Panc1 (cell line): ENCODE results near the gene PCK2. TPM values are rescaled to one million over a fixed set of nuclear protein-coding genes. Genes with fewer than 3 reads are reported as not detected.

Source experiments
- ATAC-seq: fragments of 200-7000 bp; cut with Tn5 transposase; 2 replicates; pipeline ENCODE4 v1.9.1; 2020; ENCODE audit warnings: mild to moderate bottlenecking, moderate library complexity
- BruUV-seq: library from RNA; stranded (reverse); fragments of 400-500 nt; replicated peaks from 2 replicates; lab custom pipeline; 2021; lab: Mats Ljungman, UMichigan
- CTCF ChIA-PET: fragments of 300-600 bp; sonication (Branson Sonifier 250); formaldehyde crosslinking; loops from one replicate; lab custom pipeline; 2022; ENCODE audit warnings: antibody characterized with exemption; lab: Charles Lee
- POLR2A ChIA-PET: fragments of 300-600 bp; sonication (Branson Sonifier 250); formaldehyde crosslinking; loops from one replicate; lab custom pipeline; 2022; ENCODE audit warnings: antibody characterized with exemption; lab: Charles Lee
- DNase-seq: peaks from one replicate; pipeline ENCODE4 v3.0.0-alpha.2; 2010; ENCODE audit warnings: low read depth, low spot score
- H3K27ac ChIP-seq: 2 replicates; pipeline ENCODE4 v1.5.1; 2011; ENCODE audit warnings: mild to moderate bottlenecking, low read length, inconsistent platforms
- H3K27me3 ChIP-seq: fragments of 200-500 bp; sonication (Bioruptor generic); 2 replicates; pipeline ENCODE4 v1.6.0; 2014; ENCODE audit warnings: low read length, inconsistent platforms; ENCODE audit not compliant: control insufficient read depth, insufficient read depth
- H3K36me3 ChIP-seq: fragments of 200-500 bp; sonication (Bioruptor generic); 2 replicates; pipeline ENCODE4 v1.5.1; 2014; ENCODE audit warnings: inconsistent platforms, mild to moderate bottlenecking, low read length, moderate library complexity; ENCODE audit not compliant: control insufficient read depth, insufficient read depth
- H3K4me1 ChIP-seq: 2 replicates; pipeline ENCODE4 v1.5.1; 2011; ENCODE audit warnings: inconsistent platforms, mild to moderate bottlenecking, low read length, moderate library complexity; ENCODE audit not compliant: control insufficient read depth, insufficient read depth
- H3K4me3 ChIP-seq, 2 experiments: 2 replicates each; pipeline ENCODE4 v1.5.1; 2011 to 2012; ENCODE audit warnings: low read depth in 2 of 2, low read length in 2 of 2, mild to moderate bottlenecking in 2 of 2, inconsistent platforms in 1 of 2, moderate library complexity in 1 of 2
- H3K9me3 ChIP-seq: fragments of 200-500 bp; sonication (Bioruptor generic); 2 replicates; pipeline ENCODE4 v1.5.1; 2014; ENCODE audit warnings: low read depth, mild to moderate bottlenecking, inconsistent platforms, low read length, moderate library complexity; ENCODE audit not compliant: control insufficient read depth, insufficient read depth
- POLR2AphosphoS5 ChIP-seq: IDR thresholded peaks from 2 replicates; pipeline ENCODE4 v1.6.1; 2012; ENCODE audit warnings: mild to moderate bottlenecking, low read depth, low read length, moderate library complexity
- SIN3A ChIP-seq: IDR thresholded peaks from 2 replicates; pipeline ENCODE4 v1.6.1; 2012; ENCODE audit warnings: low read depth, mild to moderate bottlenecking, low read length, moderate library complexity, borderline replicate concordance; ENCODE audit not compliant: insufficient read depth
- TCF7L2 ChIP-seq: IDR thresholded peaks from 2 replicates; pipeline ENCODE4 v1.6.1; 2011; ENCODE audit warnings: mild to moderate bottlenecking, low read depth, low read length, inconsistent platforms
- in situ Hi-C: cut with HindIII; loops from 2 replicates; pipeline ENCODE4 v1.10.0; 2016; ENCODE audit warnings: low sequenced_read_pairs, low pct_unique_long_range_greater_than_20kb
- intact Hi-C: fragments of 100-400 bp; cut with micrococcal nuclease; formaldehyde crosslinking; loops from one replicate; pipeline ENCODE4 v1.10.0; 2022; ENCODE audit not compliant: unreplicated experiment
- total RNA-seq: library from RNA; stranded (reverse); gene quantifications from one replicate; pipeline ENCODE4 v1.2.1, GENCODE V29; 2021; ENCODE audit not compliant: unreplicated experiment
- TF ChIP-seq, protein P1 (sequence below), 2 experiments: IDR thresholded peaks; 2 replicates each; pipeline ENCODE4 v1.6.1; 2011 to 2012; ENCODE audit warnings: low read depth in 2 of 2, control low read depth in 1 of 2, low read length in 1 of 2, mild to moderate bottlenecking in 1 of 2, moderate library complexity in 1 of 2; ENCODE audit not compliant: insufficient read depth in 1 of 2
- TF ChIP-seq, protein P2 (sequence below): fragments of 450-650 bp; IDR thresholded peaks from 2 replicates; pipeline ENCODE4 v1.5.1; 2017; ENCODE audit warnings: mild to moderate bottlenecking

Gene PCK2
- total RNA-seq, 1 experiment from 2014 or later, result 24.5 TPM

DNA sequence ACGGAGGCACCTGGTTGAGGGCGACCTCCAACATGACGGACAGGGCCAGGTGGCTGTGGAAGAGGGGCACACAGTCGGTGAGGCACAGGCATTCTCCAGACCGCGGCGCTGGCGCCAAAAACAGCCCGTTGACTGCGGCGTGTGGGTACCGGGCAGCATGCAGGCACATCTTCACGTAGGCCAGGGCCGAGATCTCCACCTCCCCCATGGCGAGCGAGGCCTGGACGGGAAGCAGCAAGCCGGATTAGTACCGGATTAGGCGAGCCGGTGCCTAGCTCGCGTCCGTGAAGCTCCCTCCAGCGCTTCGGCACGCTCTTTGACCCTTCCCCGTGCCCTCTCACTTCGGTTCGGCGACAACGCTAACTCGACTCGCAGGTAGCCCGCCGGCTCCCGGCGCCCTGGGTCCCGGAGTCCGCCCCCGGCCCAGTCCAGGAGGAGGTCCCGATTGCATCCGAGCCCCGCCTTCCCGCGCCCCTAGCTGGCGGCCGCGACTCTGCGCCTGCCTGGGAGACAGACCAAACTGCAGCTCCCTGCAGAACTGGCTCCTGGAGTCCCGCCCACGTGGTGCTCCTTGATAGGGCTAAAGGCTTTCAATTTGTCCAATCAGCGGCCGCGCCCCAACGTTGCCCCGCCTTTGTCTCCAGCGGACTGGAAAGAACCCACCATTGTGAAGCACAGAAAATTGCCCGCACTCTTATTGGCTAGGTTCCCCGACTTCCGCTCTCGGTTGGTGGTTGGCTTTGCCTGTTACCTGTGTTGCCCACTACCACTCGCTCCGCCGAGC lies 47.2 kb downstream of the PCK2 start, which contains the start of gene EMC9:
TSS of gene EMC9 (minus strand) at position 495 of the 784 bp plus-strand sequence. CDS start at position 208, 287 bp downstream.
- Histone ChIP-seq H3K36me3 (no peaks in the 10 kb centered on the region; the same call in 1 of the 2 replicates), H3K27me3 (no peaks in the 10 kb centered on the region), H3K4me1 (peaks cover 30% of the 10 kb centered on the region), H3K9me3 (no peaks in the 10 kb centered on the region), H3K4me3 (peak within 1 kb of the TSS; percentile 81 to 92), H3K27ac (peak within 1 kb of the TSS; percentile 89)
- peak; percentile 90 for ATAC-seq
- BruUV-seq, result TSS peak; percentile 65
- CTCF ChIA-PET, result no interaction called here
- peak; percentile 86 for DNase-seq
- intact Hi-C loops, result no loop called here
- in situ Hi-C loops, result no loop called here
- POLR2A ChIA-PET, result interaction anchor here (0.5 kb wide), 1 partner anchor 89 kb away, joined by 3 read pairs; no protein-coding TSS in a partner anchor
- TF ChIP-seq, protein P1, sequence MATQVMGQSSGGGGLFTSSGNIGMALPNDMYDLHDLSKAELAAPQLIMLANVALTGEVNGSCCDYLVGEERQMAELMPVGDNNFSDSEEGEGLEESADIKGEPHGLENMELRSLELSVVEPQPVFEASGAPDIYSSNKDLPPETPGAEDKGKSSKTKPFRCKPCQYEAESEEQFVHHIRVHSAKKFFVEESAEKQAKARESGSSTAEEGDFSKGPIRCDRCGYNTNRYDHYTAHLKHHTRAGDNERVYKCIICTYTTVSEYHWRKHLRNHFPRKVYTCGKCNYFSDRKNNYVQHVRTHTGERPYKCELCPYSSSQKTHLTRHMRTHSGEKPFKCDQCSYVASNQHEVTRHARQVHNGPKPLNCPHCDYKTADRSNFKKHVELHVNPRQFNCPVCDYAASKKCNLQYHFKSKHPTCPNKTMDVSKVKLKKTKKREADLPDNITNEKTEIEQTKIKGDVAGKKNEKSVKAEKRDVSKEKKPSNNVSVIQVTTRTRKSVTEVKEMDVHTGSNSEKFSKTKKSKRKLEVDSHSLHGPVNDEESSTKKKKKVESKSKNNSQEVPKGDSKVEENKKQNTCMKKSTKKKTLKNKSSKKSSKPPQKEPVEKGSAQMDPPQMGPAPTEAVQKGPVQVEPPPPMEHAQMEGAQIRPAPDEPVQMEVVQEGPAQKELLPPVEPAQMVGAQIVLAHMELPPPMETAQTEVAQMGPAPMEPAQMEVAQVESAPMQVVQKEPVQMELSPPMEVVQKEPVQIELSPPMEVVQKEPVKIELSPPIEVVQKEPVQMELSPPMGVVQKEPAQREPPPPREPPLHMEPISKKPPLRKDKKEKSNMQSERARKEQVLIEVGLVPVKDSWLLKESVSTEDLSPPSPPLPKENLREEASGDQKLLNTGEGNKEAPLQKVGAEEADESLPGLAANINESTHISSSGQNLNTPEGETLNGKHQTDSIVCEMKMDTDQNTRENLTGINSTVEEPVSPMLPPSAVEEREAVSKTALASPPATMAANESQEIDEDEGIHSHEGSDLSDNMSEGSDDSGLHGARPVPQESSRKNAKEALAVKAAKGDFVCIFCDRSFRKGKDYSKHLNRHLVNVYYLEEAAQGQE (IDR thresholded peaks at IDR 0.05; ENCODE audit: insufficient read depth in 1 of 2, low read depth in 2 of 2, low read length in 1 of 2), result 0 out of 4 replicates have a peak, but pooled peaks of 1 of the 2 experiments have one; percentile 19
- TF ChIP-seq TCF7L2 (no peak), POLR2AphosphoS5 (peak; percentile 70), SIN3A (peak; percentile 34; the same call in 1 of the 2 replicates)
- TF ChIP-seq, protein P2, sequence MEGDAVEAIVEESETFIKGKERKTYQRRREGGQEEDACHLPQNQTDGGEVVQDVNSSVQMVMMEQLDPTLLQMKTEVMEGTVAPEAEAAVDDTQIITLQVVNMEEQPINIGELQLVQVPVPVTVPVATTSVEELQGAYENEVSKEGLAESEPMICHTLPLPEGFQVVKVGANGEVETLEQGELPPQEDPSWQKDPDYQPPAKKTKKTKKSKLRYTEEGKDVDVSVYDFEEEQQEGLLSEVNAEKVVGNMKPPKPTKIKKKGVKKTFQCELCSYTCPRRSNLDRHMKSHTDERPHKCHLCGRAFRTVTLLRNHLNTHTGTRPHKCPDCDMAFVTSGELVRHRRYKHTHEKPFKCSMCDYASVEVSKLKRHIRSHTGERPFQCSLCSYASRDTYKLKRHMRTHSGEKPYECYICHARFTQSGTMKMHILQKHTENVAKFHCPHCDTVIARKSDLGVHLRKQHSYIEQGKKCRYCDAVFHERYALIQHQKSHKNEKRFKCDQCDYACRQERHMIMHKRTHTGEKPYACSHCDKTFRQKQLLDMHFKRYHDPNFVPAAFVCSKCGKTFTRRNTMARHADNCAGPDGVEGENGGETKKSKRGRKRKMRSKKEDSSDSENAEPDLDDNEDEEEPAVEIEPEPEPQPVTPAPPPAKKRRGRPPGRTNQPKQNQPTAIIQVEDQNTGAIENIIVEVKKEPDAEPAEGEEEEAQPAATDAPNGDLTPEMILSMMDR, result no peak

DNA sequence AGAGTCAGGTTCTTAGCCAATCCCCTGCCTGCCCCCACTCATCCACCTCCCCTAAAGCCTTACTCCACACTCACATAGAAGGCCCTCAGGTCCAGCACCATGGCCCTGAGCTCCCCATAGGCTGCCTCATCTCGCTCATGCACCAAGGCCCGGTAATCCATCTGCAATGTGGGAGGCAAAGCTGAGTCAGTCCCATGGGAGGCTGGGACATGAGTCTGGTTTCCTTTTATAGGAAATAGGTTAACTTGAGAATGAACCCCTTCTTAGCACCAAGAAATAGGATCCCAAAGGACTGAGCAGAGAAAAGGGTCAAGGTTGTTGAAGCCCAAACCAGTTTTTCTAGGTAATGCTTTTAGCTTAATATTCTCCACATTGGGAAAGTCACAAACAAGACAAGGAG lies 49.4 kb downstream of the PCK2 start:
- ATAC-seq (no peak), DNase-seq (no peak)
- TF ChIP-seq POLR2AphosphoS5 (no peak), SIN3A (no peak), TCF7L2 (no peak)
- TF ChIP-seq, protein P1 (IDR thresholded peaks at IDR 0.05; ENCODE audit: insufficient read depth in 1 of 2, low read depth in 2 of 2, low read length in 1 of 2), result no peak
- TF ChIP-seq, protein P2, result no peak
- Histone ChIP-seq H3K36me3 (peaks cover 3% of the 10 kb centered on the region; the same call in 1 of the 2 replicates), H3K9me3 (no peaks in the 10 kb centered on the region), H3K4me1 (peaks cover 16% of the 10 kb centered on the region), H3K27me3 (no peaks in the 10 kb centered on the region), H3K27ac (no peak overlapping the region), H3K4me3 (no peak overlapping the region)
- ChIA-PET CTCF (no interaction called here), POLR2A (interaction anchor here (0.6 kb wide), 1 partner anchor 774 kb away, joined by 3 read pairs; no protein-coding TSS in a partner anchor)
- intact Hi-C loops, result no loop called here
- in situ Hi-C loops, result no loop called here
- BruUV-seq, result no TSS peak
